Activated effector memory CD4-positive, alpha-beta T cell treated with Interleukin-2 at 50 U/mL for 16 hours (primary cell): ENCODE results near the gene RECK.
A peak's percentile ranks its signal among the peaks of the same experiment; 100 is the strongest.
"Not testable (repeated sequence)": the region's sequence is repeated elsewhere in the genome, so short reads cannot be mapped to it uniquely, and the experiment has no call there.

ENCODE experiments used
- DNase-seq: peaks from one replicate; pipeline ENCODE4 v3.0.0-alpha.2; 2020

The RECK gene

DNA sequence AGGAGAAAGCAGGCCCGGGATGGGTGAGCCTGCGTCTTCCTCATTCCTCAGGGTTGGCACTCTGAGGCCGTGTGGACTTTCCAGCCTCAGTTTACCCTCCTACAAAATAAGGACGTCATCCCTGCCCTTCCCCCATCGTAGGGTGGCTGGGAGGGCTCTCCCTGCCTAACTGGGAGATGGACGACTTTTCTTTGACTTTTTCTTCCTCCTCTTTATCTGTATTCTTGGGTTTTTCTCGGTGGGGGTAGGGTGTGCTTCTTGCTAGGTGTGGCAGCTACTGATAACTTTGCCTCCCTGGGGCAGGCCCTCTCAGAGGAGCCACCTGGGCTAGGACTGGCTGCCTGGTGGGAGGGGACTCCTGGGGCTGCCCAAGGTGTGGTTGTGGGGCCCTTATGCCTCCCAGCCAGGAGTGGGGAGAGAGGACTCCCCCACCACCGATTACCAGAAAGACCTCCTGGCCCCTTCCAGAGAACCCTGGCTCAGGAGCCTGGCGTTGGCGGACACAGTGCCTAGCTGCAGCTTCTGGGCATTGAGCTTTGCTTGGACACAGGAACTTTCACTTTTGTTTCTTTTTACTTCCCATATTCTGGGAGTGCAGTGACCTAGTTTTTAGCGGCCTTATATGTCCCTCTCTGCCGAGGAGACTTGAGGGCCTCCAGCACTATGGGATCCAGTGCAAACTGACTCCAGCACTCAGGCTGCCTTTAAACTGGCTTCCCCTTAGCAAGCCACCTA is 106.0 kb downstream of the RECK start:
- no peak for DNase-seq

DNA sequence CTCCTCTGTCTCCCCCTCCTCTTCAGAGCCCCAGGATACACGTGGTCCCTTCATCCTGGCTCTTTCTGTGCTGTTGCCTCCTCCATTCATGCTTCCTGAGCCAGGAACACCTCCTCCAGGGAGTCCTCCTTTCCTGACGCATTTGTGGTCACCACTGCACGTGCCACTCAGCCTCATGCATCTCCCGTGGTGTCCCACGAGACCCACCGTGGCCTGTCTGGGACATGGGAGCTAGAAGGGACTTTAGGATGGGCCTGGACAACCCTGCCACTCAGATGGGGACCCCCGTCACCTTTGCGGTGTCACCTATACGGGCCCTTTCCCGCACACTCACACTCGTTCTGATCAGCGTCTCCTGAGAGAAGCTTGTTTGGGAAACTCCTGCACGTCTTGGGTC is 106.5 kb downstream of the RECK start:
- DNase-seq: no peak

DNA sequence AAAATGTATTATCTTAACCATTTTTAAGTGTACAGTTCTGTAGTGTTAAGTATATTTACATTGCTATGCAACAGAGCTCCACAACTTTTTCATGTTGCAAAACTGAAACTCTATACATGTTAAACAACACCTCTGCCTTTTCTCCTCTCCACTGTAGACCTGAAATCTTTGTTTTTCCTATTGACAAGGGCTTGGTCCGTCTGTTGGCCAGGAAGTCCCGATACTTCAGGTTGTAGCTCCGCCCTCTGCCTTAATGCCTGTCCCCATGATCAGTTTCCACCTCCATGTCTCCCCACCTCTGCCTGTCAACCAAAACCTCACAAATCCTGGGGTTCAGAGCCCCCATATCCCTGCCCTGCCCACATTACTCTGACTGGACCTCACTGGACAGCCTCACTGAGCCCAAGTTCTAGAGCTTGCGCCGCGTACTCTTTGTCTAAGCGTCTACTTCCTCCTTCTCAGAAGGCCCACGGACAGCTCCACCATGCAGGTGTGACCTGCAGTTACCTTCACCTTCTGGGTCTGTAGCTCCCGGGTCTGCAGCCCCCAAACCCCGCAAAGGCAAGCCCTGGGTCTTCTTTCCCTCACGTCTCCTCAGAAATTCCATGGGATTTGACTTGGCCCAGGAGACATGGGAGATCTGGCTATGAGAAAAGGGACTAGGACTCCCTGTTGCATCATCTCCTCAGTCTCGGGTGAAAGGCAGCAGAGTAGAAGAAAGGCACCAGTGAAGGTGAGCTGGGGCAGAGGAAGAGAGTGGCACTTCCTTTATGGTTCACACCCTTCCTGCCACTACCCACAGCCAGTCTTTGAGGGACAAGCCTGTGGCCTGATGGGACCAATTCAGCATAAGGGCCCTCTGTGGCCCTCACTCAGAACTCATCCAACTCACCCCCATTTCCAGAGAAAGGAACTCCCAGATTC is 107.9 kb downstream of the RECK start:
- peak; percentile 27 for DNase-seq

DNA sequence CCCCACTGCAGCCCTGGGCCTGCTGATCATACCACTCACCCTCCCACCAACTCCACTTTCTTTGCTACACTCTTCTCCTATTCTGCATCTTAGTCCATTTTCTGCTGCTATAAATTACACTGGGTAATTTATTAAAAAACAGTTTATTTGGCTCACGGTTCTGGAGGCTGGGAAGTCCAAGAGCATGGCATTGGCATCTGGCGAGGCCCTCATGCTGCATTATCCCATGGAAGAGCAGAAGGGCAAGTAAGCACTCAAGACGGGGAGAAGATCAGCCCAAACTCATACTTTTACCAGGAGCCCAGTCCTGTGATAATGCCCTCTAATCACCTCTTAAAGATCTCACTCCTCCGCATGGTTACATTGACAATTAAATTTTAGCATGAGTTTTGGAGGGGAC is 109.3 kb downstream of the RECK start:
- no peak for DNase-seq

DNA sequence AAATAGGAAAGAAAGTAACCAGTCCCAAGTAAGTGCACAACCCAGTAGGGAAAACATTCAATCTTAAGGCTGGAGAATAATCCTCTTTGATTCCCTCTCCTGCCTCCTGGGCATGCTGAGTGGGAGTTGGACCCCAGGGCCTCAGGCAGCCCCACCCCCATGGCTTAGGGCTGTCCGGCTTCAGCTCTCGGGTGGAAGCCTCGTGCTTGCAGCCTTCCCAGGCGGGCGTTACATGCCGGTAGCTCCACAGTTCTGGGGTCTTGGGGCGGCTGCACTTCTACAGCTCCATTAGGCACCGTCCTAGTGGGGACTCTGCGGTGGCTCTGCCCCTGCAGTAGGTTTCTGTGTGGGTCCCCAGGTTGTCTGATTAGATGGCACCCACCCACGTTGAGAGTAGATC is 109.9 kb downstream of the RECK start:
- DNase-seq: no peak

DNA sequence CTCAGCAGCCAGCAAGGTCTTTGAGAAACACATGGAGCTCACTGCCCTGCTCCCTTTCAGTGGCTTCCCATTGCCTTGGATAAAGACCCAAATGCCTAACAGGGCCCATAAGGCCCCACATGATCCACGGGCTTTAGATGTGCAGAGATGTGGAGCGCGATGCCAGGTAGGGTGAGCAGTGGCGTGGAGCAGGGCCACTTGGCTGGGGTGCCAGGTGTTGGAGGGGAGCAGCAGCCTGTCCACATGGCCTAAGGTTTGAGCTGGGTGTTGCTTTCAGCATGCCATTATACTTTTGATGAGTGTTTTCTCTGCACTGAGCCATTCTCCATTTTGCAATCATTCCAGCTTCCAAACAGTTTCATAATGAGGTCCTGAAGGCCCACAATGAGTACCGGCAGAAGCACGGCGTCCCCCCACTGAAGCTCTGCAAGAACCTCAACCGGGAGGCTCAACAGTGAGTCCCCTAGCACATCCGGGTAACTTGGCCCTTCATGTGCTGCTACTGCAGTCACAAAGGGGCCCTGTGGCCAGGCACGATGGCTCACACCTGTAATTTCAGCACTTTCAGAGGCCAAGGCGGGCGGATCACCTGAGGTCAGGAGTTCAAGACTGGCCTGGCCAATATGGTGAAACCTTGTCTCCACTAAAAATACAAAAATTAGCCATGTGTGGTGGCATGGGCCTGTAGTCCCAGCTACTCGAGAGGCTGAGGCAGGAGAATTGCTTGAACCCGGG is 110.9 kb downstream of the RECK start:
- DNase-seq: no peak

DNA sequence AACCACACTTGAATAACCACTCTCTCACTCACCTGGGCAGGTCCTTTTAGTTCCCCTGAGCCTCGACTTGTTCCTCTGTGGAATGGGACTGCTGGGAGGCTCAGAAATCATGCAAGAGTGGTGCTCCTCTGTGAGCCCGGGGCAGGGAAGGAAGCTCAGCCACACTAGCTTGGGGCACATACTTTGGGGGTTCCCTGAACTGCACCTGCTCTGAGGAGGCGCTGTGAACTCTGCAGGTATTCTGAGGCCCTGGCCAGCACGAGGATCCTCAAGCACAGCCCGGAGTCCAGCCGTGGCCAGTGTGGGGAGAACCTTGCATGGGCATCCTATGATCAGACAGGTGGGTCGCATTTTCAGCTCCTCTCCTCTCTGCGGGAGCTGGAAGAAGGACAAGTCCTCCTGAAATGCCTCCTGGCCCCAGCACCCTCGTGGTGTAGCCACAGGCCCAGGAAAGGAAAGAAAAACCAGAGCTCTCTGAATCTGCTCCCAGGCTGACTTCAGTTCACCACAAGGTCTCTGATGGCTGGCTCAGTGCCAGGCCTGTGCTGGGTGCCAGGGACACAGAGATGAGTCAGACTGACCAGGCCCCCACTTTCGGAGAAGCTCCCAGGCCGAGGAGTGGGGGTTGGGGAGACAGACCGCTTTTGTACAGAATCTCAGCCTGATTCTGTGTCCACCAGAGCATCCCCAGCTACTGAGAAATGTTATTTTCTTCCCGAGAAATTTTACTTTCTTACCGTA is 111.8 kb downstream of the RECK start:
- peak; percentile 67 for DNase-seq

DNA sequence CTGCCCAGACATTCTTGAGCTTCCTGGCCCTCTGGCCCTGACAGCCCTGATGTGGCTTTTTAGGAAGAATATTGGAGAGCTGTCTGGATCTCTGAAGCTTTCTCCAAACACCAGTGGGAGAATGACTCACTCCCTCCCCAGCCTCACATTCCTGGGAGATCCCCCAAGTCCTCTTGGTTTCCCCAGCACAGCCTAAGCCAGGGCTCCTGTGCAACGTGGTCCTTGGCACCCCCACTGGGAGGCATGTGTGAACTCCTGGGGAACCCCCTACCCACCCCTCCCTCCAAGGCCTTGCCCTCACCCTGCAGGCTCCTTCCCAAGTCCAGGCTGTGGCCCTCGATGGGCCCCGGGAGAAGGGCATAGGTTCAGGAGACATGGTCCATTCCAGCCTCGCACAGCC is 112.5 kb downstream of the RECK start:
- DNase-seq: no peak

DNA sequence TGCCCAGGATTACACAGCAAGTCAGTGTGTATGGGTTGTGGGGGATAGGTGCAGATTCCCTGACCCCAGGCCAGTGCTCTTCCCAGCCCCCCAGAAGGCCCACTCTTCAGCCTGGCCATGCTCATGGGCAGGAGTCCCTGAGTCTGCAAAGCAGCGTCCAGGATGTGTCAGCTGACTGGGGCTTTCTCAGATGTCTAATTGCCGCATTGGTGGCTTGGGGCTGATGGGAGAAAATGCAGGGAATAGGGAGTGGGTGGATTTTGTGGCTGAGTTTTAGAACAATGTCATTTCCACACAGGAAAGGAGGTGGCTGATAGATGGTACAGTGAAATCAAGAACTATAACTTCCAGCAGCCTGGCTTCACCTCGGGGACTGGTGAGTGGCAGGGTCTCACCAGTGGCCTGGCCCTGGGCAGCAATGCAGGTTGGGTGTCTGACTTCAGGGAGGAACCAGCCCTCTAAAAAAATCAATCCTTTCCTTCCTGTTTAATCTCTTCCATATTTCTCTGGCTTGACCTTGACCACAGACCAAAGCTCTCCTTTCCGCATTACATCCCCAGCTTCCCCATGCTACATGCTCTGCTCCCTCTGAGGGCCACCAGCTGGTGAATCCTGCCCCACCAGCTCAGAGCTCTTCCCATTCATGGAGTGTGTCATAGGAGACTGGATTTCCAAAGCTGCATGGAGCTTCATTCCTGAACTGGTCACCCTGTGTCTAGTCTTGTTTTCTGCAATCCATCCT is 114.0 kb downstream of the RECK start:
- no peak for DNase-seq

DNA sequence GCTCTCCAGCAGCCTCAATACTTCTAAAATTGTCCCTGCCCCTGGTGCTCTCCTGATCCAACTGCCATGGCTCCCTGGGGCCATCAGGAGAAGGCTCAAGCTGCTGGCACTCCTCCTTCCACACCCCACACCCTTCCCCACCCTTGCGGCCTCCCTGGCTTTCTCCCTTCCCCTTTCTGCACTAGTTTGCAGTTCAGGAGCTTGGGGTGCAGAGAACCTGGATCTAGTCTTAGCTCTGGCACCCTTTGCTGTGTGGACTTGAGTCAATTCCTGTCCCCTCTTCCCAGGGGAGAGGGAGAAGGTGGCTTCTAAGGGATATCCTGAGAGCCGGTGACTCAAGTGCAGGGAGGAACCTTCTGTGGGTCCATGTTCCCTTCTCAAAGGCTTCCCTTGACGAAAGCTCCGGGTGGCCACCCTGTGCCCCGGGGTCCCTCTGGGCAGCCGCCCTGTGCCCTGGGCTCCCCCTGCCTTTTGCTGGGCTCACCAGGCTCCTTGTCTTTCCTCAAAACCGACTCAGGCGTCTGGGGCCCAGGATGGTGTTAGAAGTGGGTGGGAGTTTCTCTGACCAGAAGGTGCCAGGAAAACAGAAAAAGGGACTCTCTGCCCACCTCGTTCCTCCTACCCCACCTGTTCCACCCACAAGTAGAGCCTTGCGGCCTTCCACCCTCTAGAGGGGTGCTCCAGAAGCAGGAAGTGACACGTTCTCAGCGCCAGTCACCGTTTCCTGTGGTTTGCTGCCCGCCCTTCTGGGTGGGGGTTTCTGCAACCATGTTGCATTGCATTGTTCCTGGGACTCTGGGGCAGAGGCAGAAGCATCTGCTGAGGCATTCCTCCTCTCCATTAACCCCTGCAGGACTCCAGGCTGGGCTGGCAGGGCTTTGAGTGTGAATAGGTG is 114.8 kb downstream of the RECK start:
- peak; percentile 84 for DNase-seq

DNA sequence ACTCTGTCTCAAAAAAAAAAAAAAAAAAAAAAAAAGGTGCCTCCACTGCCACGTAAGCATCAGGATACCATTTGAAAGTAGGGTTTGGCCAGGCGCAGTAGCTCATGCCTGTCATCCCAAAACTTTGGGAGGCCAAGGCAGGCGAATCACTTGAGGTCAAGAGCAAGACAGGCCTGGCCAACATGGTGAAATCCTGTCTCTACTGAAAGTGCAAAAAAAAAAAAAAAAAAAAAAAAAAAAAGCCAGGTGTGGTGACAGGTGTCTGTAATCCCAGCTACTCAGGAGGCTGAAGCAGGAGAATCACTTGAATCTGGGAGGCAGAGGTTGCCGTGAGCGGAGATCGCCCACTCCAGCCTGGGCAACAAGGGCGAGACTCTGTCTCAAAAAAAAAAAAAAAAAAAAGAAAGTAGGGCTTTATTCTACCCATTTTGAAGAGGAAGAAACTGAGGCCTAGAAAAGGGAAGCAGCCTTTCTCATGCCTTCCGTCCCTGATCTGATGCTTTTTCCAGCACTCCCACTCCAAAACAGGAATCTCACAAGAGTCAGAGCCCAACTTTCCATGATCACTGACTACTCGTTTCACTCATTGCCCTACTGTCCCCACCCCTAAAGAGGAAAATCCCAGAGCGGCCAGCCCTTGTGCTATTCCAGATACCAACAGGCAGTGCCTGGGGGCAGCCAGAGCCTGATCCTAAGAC is 116.2 kb downstream of the RECK start:
- DNase-seq: no peak

DNA sequence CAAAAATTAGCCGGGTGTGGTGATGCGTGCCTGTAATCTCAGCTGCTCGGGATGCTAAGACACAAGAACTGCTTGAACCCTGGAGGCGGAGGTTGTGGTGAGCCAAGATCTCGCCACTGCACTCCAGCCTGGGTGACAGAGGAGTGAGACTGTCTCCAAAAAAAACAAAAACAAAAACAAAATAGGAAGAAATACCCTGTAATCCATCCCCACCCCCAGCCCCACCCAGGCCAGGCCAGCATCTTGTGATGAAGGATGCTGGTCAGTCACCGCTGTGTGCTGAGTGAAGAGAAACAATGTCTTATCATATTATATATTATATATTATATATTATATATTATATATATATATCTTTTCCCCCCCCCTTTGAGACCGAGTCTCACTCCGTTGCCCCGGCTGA is 117.0 kb downstream of the RECK start:
- no peak for DNase-seq

DNA sequence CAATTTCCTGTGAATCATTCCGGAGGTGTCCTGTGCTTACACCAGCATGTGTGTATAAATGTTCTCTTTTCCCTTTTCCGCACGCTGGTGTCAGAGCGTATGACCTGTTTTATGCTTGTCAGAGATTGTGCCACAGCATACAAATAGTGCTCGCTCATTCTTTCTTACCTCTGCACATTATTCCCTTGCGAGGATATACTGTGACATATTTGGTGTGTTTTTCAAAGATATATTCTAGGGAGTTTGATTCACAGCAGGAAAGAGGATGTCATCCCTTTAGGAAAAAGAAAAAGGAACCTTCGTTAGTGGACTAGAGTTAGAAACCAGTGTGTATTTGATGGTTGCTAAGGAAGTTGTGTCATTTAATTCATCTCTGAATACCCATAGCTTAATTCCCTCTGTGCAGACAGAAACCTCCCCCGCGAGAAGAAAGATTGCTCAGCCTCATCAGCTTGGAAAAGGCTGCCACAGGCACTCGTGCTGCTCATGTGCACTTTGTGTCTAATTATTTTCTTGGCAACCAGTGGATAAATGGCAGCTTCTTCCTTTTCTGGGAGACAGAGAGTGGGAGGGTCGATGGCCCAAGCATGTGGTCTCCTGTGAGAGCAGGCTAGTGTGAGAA is 117.7 kb downstream of the RECK start:
- DNase-seq: no peak

DNA sequence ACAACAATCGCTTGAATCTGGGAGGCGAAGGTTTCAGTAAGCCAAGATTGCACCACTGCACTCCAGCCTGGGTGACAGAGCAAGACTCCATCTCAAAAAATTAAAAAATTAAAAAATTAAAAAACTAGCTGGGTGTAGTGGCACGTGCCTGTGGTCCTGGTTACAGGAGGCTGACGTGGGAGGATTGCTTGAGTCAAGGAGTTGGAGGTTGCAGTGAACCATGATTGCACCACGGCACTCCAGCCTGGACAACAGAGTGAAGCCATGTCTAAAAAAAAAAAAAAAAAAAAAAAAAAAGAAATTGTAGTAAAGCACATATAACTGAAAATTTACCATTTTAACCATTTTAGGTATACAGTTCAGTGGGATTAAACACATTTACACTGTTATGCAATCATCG is 119.4 kb downstream of the RECK start:
- no peak for DNase-seq

DNA sequence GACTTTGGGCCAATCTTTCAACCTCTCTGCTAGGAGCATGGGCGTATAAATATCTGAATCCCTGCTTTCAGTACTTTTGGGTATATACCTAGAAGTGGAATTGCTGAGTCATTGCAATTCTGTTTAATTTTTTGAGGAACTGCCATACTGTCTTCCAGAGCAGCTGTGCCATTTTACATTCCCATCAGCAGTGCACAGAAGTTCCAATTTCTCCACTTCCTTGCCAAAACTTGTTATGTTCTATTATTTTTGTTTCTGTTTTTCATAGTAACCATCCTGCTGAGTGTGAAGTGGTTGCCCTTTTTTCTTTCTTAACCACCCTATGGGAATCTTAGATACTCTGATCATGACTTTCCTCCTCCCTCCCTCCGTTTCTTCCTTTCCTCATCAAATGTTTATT is 121.4 kb downstream of the RECK start:
- no peak for DNase-seq

DNA sequence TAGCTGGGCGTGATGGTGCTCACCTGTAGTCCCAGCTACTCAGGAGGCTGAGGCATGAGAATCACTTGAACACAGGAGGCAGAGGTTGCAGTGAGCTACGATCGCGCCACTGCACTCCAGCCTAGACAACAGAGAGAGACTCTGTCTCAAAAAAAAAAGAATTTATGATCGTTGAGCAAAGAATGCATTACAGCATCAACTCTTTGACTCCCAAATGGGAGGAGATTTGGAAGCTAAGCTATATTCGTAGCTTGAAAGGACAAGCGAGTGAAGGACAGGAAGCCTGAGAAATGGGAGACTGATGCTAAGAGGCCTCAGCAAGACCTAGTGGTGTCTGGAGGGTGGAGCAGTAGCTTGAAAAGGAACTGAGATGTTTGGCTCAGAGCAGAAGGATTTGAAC is 122.2 kb downstream of the RECK start:
- DNase-seq: no peak

DNA sequence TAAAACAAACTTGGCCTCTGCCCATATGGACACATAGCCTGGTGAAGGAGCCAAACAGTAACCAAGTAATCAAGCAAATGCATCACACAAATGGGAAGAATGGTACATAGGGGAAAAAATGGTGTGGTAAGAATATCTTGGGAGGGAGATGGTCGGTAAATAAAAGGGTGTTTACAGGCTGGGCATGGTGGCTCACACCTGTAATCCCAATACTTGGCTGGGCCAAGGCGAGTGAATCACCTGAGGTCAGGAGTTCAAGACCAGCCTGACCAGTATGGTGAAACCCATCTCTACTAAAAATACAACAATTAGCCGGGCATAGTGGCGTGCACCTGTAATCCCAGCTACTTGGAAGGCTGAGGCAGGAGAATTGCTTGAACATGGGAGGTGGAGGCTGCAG is 122.8 kb downstream of the RECK start:
- not testable (repeated sequence) for DNase-seq

DNA sequence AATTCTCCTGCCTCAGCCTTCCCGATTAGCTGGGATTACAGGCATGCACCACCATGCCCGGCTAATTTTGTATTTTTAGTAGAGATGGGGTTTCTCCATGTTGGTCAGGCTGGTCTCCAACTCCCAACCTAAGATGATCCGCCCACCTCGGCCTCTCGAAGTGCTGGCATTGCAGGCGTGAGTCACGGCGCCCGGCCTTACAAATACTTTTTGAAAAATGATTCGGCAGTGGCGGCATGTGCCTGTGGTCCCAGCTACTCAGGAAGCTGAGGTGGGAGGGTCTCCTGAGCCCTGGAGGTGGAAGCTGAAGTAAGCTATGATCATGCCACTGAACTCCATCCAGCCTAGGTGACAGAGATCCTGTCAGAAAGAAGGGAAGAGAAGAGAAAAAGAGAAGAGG is 123.4 kb downstream of the RECK start:
- not testable (repeated sequence) for DNase-seq

DNA sequence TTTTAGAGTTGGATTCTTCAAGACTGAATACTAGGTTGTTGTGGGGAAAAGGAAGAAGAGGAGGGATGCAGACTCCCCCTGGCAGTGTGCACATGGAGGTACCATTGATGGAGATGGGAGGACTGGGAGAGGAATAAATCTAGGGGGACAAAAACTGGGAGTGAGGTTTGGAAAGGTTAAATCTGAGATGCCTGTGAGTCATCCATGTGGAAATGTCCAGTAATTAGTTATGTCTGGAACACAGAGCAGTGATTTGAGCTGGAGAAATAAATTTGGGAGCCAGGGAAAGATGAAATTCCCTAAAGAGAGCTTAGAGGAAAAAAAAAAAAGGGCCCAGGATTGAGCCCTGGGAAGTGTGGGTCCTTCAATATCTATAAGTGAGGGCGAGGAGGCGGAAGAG is 124.5 kb downstream of the RECK start:
- no peak for DNase-seq

DNA sequence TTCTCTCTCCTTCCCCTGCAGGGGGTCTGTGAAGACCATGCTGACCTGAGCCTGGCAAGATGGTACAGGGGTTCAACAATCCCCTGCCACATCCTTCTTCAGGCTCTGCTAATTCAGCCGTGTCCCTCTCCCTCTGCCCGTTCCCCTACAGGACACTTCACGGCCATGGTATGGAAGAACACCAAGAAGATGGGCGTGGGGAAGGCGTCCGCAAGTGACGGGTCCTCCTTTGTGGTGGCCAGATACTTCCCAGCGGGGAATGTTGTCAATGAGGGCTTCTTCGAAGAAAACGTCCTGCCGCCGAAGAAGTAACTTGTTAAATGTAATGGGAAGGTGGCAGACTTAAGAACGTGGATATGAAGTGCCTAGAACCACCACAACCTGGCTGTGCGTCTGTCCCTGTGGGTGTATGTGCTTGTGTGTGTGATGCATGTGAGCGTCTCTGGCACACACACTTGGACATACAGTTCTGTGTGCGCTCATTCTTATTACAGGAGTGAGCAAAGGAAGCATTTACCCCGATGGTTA is 125.6 kb downstream of the RECK start:
- DNase-seq: no peak
